Measurements from ENCODE around the gene NUDT16.

- TF ChIP-seq, protein P1, sequence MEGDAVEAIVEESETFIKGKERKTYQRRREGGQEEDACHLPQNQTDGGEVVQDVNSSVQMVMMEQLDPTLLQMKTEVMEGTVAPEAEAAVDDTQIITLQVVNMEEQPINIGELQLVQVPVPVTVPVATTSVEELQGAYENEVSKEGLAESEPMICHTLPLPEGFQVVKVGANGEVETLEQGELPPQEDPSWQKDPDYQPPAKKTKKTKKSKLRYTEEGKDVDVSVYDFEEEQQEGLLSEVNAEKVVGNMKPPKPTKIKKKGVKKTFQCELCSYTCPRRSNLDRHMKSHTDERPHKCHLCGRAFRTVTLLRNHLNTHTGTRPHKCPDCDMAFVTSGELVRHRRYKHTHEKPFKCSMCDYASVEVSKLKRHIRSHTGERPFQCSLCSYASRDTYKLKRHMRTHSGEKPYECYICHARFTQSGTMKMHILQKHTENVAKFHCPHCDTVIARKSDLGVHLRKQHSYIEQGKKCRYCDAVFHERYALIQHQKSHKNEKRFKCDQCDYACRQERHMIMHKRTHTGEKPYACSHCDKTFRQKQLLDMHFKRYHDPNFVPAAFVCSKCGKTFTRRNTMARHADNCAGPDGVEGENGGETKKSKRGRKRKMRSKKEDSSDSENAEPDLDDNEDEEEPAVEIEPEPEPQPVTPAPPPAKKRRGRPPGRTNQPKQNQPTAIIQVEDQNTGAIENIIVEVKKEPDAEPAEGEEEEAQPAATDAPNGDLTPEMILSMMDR (conservative IDR thresholded peaks at IDR 0.05): no peak
- TF ChIP-seq ZFX (IDR thresholded peaks at IDR 0.05): no peak
Measured at GRCh38 chr3:131435000-131435399, 53.4 kb downstream of the NUDT16 start.

Measured in C4-2B (cell line).